GM23338 (cell line): Measurements from ENCODE around the gene MRPL52. TPM values are rescaled to one million over a fixed set of nuclear protein-coding genes. Genes with fewer than 3 reads are reported as not detected.
"Not testable (repeated sequence)": the region's sequence is repeated elsewhere in the genome, so short reads cannot be mapped to it uniquely, and the experiment has no call there.

Experiments used
- ATAC-seq: fragments of 200-7000 bp; cut with Tn5 transposase; 3 replicates; pipeline ENCODE4 v1.9.1; 2020
- DNase-seq: peaks from one replicate; pipeline ENCODE4 v3.0.0-alpha.2; 2015; ENCODE audit warnings: low spot score
- H2AFZ ChIP-seq: fragments of 200-600 bp; sonication (generic); 2 replicates; pipeline ENCODE4 v1.8.0; 2016; ENCODE audit warnings: antibody characterized with exemption, mild to moderate bottlenecking, moderate library complexity
- H3F3A ChIP-seq: fragments of 200-600 bp; sonication (generic); replicated peaks from 2 replicates; pipeline ENCODE4 v1.8.0; 2017; ENCODE audit warnings: antibody characterized with exemption, mixed run types, low read depth
- H3K27ac ChIP-seq: fragments of 200-600 bp; sonication (generic); 2 replicates; pipeline ENCODE4 v1.6.1; 2016; ENCODE audit warnings: low read depth
- H3K27me3 ChIP-seq: fragments of 200-600 bp; sonication (generic); 2 replicates; pipeline ENCODE4 v1.8.0; 2016; ENCODE audit warnings: mild to moderate bottlenecking, mixed run types, moderate library complexity; ENCODE audit not compliant: insufficient read depth
- H3K36me3 ChIP-seq: fragments of 200-600 bp; sonication (generic); 2 replicates; pipeline ENCODE4 v1.8.0; 2016; ENCODE audit warnings: mild to moderate bottlenecking; ENCODE audit not compliant: insufficient read depth
- H3K4me1 ChIP-seq: fragments of 200-600 bp; sonication (generic); 2 replicates; pipeline ENCODE4 v1.8.0; 2016; ENCODE audit warnings: mild to moderate bottlenecking, moderate library complexity; ENCODE audit not compliant: insufficient read depth
- H3K4me2 ChIP-seq: fragments of 200-600 bp; sonication (generic); 2 replicates; pipeline ENCODE4 v1.7.1; 2017; ENCODE audit warnings: mixed run types
- H3K4me3 ChIP-seq: fragments of 200-600 bp; sonication (generic); 2 replicates; pipeline ENCODE4 v1.6.1; 2016; ENCODE audit warnings: mixed run types
- H3K79me2 ChIP-seq: fragments of 200-600 bp; sonication (generic); replicated peaks from 2 replicates; pipeline ENCODE4 v1.8.0; 2017; ENCODE audit warnings: mild to moderate bottlenecking; ENCODE audit not compliant: insufficient read depth
- H3K9me2 ChIP-seq: fragments of 200-600 bp; sonication (generic); 2 replicates; pipeline ENCODE4 v1.8.0; 2017; ENCODE audit not compliant: insufficient read depth
- H4K20me1 ChIP-seq: fragments of 200-600 bp; sonication (generic); replicated peaks from 2 replicates; pipeline ENCODE4 v1.8.0; 2017; ENCODE audit warnings: mild to moderate bottlenecking; ENCODE audit not compliant: insufficient read depth
- H3K27ac Mint-ChIP-seq: 2 replicates; pipeline ENCODE4 v1.8.0; 2020; ENCODE audit warnings: inconsistent platforms, mild to moderate bottlenecking, moderate library complexity, mixed read lengths
- H3K27me3 Mint-ChIP-seq: 3 replicates; pipeline ENCODE4 v1.8.0; 2022; ENCODE audit warnings: low read depth, mild to moderate bottlenecking, moderate library complexity, mixed read lengths, inconsistent platforms; ENCODE audit not compliant: insufficient read depth, poor library complexity
- H3K36me3 Mint-ChIP-seq: 3 replicates; pipeline ENCODE4 v1.8.0; 2021; ENCODE audit warnings: low read depth, mild to moderate bottlenecking, inconsistent platforms, moderate library complexity, mixed read lengths
- H3K4me1 Mint-ChIP-seq: 3 replicates; pipeline ENCODE4 v1.8.0; 2020; ENCODE audit warnings: mild to moderate bottlenecking, inconsistent platforms, mixed read lengths
- H3K4me3 Mint-ChIP-seq: 3 replicates; pipeline ENCODE4 v1.8.0; 2021; ENCODE audit warnings: moderate library complexity, mild to moderate bottlenecking, inconsistent platforms, mixed read lengths
- H3K9me3 Mint-ChIP-seq: 3 replicates; pipeline ENCODE4 v1.8.0; 2020; ENCODE audit warnings: moderate library complexity, mild to moderate bottlenecking, inconsistent platforms, mixed read lengths
- CREB1 ChIP-seq: fragments of 250-450 bp; sonication (Bioruptor Pico); IDR thresholded peaks from 2 replicates; pipeline ENCODE4 v1.5.0; 2020; ENCODE audit warnings: low read depth, mild to moderate bottlenecking, moderate library complexity
- EZH2phosphoT487 ChIP-seq: fragments of 200-600 bp; sonication (generic); IDR thresholded peaks from one replicate; pipeline ENCODE4 v1.8.1; 2018; ENCODE audit warnings: antibody characterized with exemption; ENCODE audit not compliant: unreplicated experiment
- JUNB ChIP-seq: IDR thresholded peaks from one replicate; pipeline ENCODE4 v1.6.1; 2016; ENCODE audit warnings: antibody characterized with exemption; ENCODE audit not compliant: unreplicated experiment
- NANOG ChIP-seq: IDR thresholded peaks from 2 replicates; pipeline ENCODE4 v1.6.1; 2016; ENCODE audit warnings: antibody characterized with exemption, borderline replicate concordance
- POLR2AphosphoS5 ChIP-seq: IDR thresholded peaks from 2 replicates; pipeline ENCODE4 v1.6.1; 2016; ENCODE audit warnings: antibody characterized with exemption, low read depth
- STAT1 ChIP-seq: IDR thresholded peaks from one replicate; pipeline ENCODE4 v1.6.1; 2016; ENCODE audit warnings: antibody characterized with exemption; ENCODE audit not compliant: unreplicated experiment
- ZNF331 ChIP-seq: fragments of 250-450 bp; sonication (Bioruptor Pico); IDR thresholded peaks from 2 replicates; pipeline ENCODE4 v1.5.0; 2020; ENCODE audit warnings: low read depth, mild to moderate bottlenecking, moderate library complexity
- polyA plus RNA-seq: library from polyadenylated mRNA; unstranded; fragments of >200 nt; fragmentation: Nextera tagmentation; extraction: Ambion mirVana; gene quantifications from 2 replicates; pipeline ENCODE4 v1.2.1, GENCODE V29; 2016
- total RNA-seq: library from RNA; depleted of rRNA; stranded (reverse); fragments of >200 nt; shearing (Covaris generic); gene quantifications from 2 replicates; pipeline ENCODE4 v1.2.3, GENCODE V29; 2014
- TF ChIP-seq, protein P1 (sequence below): fragments of 250-450 bp; sonication (Bioruptor Pico); IDR thresholded peaks from 2 replicates; pipeline ENCODE4 v1.5.0; 2020; ENCODE audit warnings: mild to moderate bottlenecking, moderate library complexity
- TF ChIP-seq, protein P2 (sequence below), 2 experiments: fragments of 200-600 bp in 1 of 2; sonication (generic) in 1 of 2; conservative IDR thresholded peaks; 2 replicates each; pipeline versions ENCODE4 v1.5.1 to v1.6.1; 2016 to 2017; ENCODE audit warnings: antibody characterized with exemption in 2 of 2, low read depth in 2 of 2, mild to moderate bottlenecking in 2 of 2, moderate library complexity in 1 of 2
- TF ChIP-seq, protein P3 (sequence below): IDR thresholded peaks from one replicate; pipeline ENCODE4 v1.6.1; 2018; ENCODE audit warnings: antibody characterized with exemption; ENCODE audit not compliant: unreplicated experiment

Gene MRPL52
- total and polyA plus RNA-seq, 2 experiments from 2014 or later = 131 to 617 TPM

DNA sequence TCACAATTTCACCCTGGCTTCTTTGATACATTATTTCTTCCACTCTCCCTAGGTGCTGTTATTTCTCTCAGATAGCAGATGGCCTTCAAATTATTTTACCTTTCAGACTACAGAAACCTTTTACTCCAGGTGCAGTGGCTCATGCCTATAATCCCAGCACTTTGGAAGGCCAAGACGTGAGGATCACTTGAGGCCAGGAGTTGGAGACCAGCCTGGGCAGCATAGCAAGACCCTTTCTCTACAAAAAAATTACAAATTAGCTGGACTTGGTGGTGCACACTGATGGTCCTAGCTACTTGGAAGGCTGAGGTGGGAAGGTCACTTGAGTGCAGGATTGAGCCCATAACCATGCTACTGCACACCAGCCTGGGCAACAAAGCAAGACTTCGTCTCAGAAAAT lies 37.5 kb upstream of the MRPL52 start:
- TF ChIP-seq STAT1 = no peak
- TF ChIP-seq, protein P1, sequence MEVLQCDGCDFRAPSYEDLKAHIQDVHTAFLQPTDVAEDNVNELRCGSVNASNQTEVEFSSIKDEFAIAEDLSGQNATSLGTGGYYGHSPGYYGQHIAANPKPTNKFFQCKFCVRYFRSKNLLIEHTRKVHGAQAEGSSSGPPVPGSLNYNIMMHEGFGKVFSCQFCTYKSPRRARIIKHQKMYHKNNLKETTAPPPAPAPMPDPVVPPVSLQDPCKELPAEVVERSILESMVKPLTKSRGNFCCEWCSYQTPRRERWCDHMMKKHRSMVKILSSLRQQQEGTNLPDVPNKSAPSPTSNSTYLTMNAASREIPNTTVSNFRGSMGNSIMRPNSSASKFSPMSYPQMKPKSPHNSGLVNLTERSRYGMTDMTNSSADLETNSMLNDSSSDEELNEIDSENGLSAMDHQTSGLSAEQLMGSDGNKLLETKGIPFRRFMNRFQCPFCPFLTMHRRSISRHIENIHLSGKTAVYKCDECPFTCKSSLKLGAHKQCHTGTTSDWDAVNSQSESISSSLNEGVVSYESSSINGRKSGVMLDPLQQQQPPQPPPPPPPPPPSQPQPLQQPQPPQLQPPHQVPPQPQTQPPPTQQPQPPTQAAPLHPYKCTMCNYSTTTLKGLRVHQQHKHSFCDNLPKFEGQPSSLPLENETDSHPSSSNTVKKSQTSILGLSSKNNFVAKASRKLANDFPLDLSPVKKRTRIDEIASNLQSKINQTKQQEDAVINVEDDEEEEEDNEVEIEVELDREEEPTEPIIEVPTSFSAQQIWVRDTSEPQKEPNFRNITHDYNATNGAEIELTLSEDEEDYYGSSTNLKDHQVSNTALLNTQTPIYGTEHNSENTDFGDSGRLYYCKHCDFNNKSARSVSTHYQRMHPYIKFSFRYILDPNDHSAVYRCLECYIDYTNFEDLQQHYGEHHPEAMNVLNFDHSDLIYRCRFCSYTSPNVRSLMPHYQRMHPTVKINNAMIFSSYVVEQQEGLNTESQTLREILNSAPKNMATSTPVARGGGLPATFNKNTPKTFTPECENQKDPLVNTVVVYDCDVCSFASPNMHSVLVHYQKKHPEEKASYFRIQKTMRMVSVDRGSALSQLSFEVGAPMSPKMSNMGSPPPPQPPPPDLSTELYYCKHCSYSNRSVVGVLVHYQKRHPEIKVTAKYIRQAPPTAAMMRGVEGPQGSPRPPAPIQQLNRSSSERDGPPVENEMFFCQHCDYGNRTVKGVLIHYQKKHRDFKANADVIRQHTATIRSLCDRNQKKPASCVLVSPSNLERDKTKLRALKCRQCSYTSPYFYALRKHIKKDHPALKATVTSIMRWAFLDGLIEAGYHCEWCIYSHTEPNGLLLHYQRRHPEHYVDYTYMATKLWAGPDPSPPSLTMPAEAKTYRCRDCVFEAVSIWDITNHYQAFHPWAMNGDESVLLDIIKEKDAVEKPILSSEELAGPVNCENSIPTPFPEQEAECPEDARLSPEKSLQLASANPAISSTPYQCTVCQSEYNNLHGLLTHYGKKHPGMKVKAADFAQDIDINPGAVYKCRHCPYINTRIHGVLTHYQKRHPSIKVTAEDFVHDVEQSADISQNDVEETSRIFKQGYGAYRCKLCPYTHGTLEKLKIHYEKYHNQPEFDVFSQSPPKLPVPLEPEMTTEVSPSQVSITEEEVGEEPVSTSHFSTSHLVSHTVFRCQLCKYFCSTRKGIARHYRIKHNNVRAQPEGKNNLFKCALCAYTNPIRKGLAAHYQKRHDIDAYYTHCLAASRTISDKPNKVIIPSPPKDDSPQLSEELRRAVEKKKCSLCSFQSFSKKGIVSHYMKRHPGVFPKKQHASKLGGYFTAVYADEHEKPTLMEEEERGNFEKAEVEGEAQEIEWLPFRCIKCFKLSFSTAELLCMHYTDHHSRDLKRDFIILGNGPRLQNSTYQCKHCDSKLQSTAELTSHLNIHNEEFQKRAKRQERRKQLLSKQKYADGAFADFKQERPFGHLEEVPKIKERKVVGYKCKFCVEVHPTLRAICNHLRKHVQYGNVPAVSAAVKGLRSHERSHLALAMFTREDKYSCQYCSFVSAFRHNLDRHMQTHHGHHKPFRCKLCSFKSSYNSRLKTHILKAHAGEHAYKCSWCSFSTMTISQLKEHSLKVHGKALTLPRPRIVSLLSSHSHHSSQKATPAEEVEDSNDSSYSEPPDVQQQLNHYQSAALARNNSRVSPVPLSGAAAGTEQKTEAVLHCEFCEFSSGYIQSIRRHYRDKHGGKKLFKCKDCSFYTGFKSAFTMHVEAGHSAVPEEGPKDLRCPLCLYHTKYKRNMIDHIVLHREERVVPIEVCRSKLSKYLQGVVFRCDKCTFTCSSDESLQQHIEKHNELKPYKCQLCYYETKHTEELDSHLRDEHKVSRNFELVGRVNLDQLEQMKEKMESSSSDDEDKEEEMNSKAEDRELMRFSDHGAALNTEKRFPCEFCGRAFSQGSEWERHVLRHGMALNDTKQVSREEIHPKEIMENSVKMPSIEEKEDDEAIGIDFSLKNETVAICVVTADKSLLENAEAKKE (CRISPR knock-in tag) = no peak
- no peak for TF ChIP-seq JUNB
- TF ChIP-seq EZH2phosphoT487 = no peak
- TF ChIP-seq, protein P2, sequence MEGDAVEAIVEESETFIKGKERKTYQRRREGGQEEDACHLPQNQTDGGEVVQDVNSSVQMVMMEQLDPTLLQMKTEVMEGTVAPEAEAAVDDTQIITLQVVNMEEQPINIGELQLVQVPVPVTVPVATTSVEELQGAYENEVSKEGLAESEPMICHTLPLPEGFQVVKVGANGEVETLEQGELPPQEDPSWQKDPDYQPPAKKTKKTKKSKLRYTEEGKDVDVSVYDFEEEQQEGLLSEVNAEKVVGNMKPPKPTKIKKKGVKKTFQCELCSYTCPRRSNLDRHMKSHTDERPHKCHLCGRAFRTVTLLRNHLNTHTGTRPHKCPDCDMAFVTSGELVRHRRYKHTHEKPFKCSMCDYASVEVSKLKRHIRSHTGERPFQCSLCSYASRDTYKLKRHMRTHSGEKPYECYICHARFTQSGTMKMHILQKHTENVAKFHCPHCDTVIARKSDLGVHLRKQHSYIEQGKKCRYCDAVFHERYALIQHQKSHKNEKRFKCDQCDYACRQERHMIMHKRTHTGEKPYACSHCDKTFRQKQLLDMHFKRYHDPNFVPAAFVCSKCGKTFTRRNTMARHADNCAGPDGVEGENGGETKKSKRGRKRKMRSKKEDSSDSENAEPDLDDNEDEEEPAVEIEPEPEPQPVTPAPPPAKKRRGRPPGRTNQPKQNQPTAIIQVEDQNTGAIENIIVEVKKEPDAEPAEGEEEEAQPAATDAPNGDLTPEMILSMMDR (conservative IDR thresholded peaks at IDR 0.05; ENCODE audit: low read depth in 2 of 2) = no peak
- no peak for TF ChIP-seq CREB1 (CRISPR knock-in tag)
- no peak for TF ChIP-seq POLR2AphosphoS5
- TF ChIP-seq, protein P3, sequence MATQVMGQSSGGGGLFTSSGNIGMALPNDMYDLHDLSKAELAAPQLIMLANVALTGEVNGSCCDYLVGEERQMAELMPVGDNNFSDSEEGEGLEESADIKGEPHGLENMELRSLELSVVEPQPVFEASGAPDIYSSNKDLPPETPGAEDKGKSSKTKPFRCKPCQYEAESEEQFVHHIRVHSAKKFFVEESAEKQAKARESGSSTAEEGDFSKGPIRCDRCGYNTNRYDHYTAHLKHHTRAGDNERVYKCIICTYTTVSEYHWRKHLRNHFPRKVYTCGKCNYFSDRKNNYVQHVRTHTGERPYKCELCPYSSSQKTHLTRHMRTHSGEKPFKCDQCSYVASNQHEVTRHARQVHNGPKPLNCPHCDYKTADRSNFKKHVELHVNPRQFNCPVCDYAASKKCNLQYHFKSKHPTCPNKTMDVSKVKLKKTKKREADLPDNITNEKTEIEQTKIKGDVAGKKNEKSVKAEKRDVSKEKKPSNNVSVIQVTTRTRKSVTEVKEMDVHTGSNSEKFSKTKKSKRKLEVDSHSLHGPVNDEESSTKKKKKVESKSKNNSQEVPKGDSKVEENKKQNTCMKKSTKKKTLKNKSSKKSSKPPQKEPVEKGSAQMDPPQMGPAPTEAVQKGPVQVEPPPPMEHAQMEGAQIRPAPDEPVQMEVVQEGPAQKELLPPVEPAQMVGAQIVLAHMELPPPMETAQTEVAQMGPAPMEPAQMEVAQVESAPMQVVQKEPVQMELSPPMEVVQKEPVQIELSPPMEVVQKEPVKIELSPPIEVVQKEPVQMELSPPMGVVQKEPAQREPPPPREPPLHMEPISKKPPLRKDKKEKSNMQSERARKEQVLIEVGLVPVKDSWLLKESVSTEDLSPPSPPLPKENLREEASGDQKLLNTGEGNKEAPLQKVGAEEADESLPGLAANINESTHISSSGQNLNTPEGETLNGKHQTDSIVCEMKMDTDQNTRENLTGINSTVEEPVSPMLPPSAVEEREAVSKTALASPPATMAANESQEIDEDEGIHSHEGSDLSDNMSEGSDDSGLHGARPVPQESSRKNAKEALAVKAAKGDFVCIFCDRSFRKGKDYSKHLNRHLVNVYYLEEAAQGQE = no peak
- TF ChIP-seq ZNF331 (CRISPR knock-in tag) = no peak
- TF ChIP-seq NANOG = no peak
- no peak overlapping the region for H3K27ac ChIP-seq
- ATAC-seq = no peak
- no peak overlapping the region for H3K4me3 ChIP-seq
- H3K27me3 Mint-ChIP-seq = peaks cover 5% of the 10 kb centered on the region
- H3K27ac Mint-ChIP-seq = no peak overlapping the region
- peaks cover 6% of the 10 kb centered on the region; the same call in 2 of the 3 replicates for H3K9me3 Mint-ChIP-seq
- H3F3A ChIP-seq = no peaks in the 10 kb centered on the region
- H4K20me1 ChIP-seq = no peaks in the 10 kb centered on the region
- no peak overlapping the region for H3K4me2 ChIP-seq
- peaks cover 11% of the 10 kb centered on the region for H3K4me1 Mint-ChIP-seq
- DNase-seq = no peak
- 0 out of 2 replicates have a peak, but pooled peaks cover 6% of the 10 kb centered on the region for H3K9me2 ChIP-seq
- peaks cover 4% of the 10 kb centered on the region for H3K36me3 Mint-ChIP-seq
- no peak overlapping the region for H3K4me3 Mint-ChIP-seq
- H3K4me1 ChIP-seq = peaks cover 9% of the 10 kb centered on the region
- no peaks in the 10 kb centered on the region for H3K79me2 ChIP-seq
- no peaks in the 10 kb centered on the region for H3K27me3 ChIP-seq
- H3K36me3 ChIP-seq = no peaks in the 10 kb centered on the region
- no peak overlapping the region for H2AFZ ChIP-seq

DNA sequence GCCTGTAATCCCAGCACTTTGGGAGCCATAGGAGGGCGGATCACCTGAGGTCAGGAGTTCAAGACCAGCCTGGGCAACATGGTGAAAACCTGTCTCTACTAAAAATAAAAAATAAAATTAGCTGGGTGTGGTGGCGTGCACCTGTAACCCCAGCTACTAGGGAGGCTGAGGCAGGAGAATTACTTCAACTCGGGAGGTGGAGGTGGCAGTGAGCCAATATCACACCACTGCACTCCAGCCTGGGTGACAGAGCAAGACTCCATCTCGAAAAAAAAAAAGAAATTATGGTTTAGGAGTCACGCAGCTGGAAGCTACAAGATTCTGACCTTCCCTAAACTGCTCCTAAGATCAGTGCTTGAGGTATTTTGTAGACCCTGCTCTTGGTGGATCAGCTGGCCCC lies 36.1 kb upstream of the MRPL52 start:
- not testable (repeated sequence) for ATAC-seq, H3K27ac ChIP-seq, H3K9me3 Mint-ChIP-seq, H3K4me3 Mint-ChIP-seq, H3K9me2 ChIP-seq, H3K36me3 Mint-ChIP-seq, H4K20me1 ChIP-seq, H3K27me3 ChIP-seq, H3K4me2 ChIP-seq, H3K27ac Mint-ChIP-seq, H3F3A ChIP-seq, H2AFZ ChIP-seq, H3K4me3 ChIP-seq, H3K79me2 ChIP-seq, DNase-seq, H3K36me3 ChIP-seq
- Mint-ChIP-seq H3K27me3 (peaks cover 10% of the 10 kb centered on the region), H3K4me1 (peaks cover 18% of the 10 kb centered on the region)
- peaks cover 17% of the 10 kb centered on the region for H3K4me1 ChIP-seq
